Breast epithelium (tissue), 4 donors: ENCODE data around the gene SP100. TPM values are rescaled to one million over a fixed set of nuclear protein-coding genes. Genes with fewer than 3 reads are reported as not detected.

ENCODE experiments used
- DNase-seq, 2 donors: peaks; one replicate each; pipeline ENCODE4 v3.0.0-alpha.2; 2019; ENCODE audit warnings: low spot score in 2 of 2
- H3K27ac ChIP-seq, 2 donors: fragments of 200-600 bp; sonication (generic) in 1 of 2; one replicate each; pipeline ENCODE4 v1.5.1; 2016 to 2019; ENCODE audit warnings: mild to moderate bottlenecking in 1 of 2
- H3K27me3 ChIP-seq, 2 donors: fragments of 200-600 bp; sonication (generic) in 1 of 2; one replicate each; pipeline versions ENCODE4 v1.5.1 to v1.6.0; 2017 to 2019; ENCODE audit warnings: control low read depth in 1 of 2, mild to moderate bottlenecking in 1 of 2
- H3K36me3 ChIP-seq: fragments of 200-600 bp; one replicate; pipeline ENCODE4 v1.5.1; 2019
- H3K4me1 ChIP-seq, 2 donors: fragments of 200-600 bp; sonication (generic); one replicate each; pipeline ENCODE4 v1.5.1; 2016 to 2019; ENCODE audit warnings: control low read depth in 1 of 2
- H3K4me3 ChIP-seq, 3 donors: fragments of 200-600 bp; sonication (generic); 1 replicate in 2 of 3; 2 replicates in 1 of 3; pipeline ENCODE4 v1.5.1; 2016 to 2019; ENCODE audit warnings: mild to moderate bottlenecking in 3 of 3, moderate library complexity in 2 of 3
- H3K9me3 ChIP-seq, 2 donors: fragments of 200-600 bp; sonication (generic) in 1 of 2; one replicate each; pipeline ENCODE4 v1.5.1; 2016 to 2019; ENCODE audit warnings: control low read depth in 1 of 2
- POLR2A ChIP-seq: fragments of 450-650 bp; IDR thresholded peaks from one replicate; pipeline ENCODE4 v1.6.1; 2016; ENCODE audit warnings: antibody characterized with exemption, mild to moderate bottlenecking, moderate library complexity
- POLR2AphosphoS5 ChIP-seq, 3 donors: sonication (generic); formaldehyde crosslinking; IDR thresholded peaks; one replicate each; pipeline ENCODE4 v1.6.1; 2017; ENCODE audit warnings: antibody characterized with exemption in 3 of 3
- intact Hi-C: fragments of 100-400 bp; cut with DNase I; formaldehyde crosslinking; loops from one replicate; pipeline ENCODE4 v1.15.1; 2023; ENCODE audit warnings: low total_unique reads
- total RNA-seq, 3 donors: library from RNA; depleted of rRNA; stranded (reverse); fragments of >200 nt; gene quantifications; one replicate each; pipeline ENCODE4 v1.1.0, GENCODE V29; 2016
- TF ChIP-seq, protein P1 (sequence below), 3 donors: fragments of 450-650 bp; IDR thresholded peaks; one replicate each; pipeline ENCODE4 v1.5.1; 2016 to 2017; ENCODE audit warnings: antibody characterized with exemption in 3 of 3, mild to moderate bottlenecking in 3 of 3, moderate library complexity in 3 of 3

Gene SP100
- total RNA-seq, 3 donors from 2014 or later, result 128 to 157 (median 152) TPM

DNA sequence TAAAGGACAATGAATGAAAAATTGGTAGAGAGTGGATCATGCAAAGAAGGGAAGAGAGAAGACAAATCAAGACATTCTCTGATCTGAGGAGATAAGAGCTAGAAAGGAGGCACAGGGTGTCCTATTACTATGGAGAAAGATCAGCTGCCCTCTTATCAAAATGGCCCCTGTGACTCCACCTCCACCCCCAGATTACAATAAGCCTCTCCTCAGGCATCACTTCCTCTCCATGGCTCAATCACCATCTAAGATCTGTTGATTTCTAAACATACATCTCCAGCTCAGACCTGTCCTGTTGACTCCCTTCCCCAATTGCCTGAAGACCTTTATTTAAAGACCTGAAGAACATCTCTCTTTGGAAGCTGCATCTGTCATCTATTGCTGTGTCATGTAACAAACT, 43.2 kb downstream of the SP100 start:
- H3K4me1 ChIP-seq, result no peaks in the 10 kb centered on the region
- no peaks in the 10 kb centered on the region for H3K27me3 ChIP-seq
- H3K4me3 ChIP-seq, result no peak overlapping the region
- no peak for DNase-seq
- peaks cover 7% of the 10 kb centered on the region for H3K36me3 ChIP-seq
- TF ChIP-seq POLR2AphosphoS5 (IDR thresholded peaks at IDR 0.05) (no peak), POLR2A (no peak)
- TF ChIP-seq, protein P1, sequence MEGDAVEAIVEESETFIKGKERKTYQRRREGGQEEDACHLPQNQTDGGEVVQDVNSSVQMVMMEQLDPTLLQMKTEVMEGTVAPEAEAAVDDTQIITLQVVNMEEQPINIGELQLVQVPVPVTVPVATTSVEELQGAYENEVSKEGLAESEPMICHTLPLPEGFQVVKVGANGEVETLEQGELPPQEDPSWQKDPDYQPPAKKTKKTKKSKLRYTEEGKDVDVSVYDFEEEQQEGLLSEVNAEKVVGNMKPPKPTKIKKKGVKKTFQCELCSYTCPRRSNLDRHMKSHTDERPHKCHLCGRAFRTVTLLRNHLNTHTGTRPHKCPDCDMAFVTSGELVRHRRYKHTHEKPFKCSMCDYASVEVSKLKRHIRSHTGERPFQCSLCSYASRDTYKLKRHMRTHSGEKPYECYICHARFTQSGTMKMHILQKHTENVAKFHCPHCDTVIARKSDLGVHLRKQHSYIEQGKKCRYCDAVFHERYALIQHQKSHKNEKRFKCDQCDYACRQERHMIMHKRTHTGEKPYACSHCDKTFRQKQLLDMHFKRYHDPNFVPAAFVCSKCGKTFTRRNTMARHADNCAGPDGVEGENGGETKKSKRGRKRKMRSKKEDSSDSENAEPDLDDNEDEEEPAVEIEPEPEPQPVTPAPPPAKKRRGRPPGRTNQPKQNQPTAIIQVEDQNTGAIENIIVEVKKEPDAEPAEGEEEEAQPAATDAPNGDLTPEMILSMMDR (IDR thresholded peaks at IDR 0.05), result no peak
- no peak overlapping the region for H3K27ac ChIP-seq
- peaks cover 0 to 5% of the 10 kb centered on the region in 2 donors for H3K9me3 ChIP-seq
- intact Hi-C loops, result no loop called here

DNA sequence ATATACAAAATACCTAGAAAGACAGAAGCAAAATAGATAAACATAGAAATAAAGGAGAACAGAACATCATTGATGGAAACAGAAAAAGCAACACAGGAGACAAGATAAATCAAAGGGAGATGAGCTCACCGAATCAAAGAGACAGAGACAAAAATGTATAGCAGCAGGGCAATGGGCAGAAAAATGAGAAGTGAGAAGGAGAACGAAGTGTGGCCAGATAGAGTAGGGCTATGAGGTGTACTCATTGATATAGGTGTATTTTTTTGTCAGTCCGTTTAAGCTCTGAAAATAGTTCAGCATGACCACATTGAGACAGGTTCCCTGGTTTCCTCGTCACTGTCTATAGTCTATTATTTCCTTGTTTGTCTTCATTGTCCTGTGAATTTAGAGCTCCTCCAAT, 55.1 kb downstream of the SP100 start:
- intact Hi-C loops, result no loop called here
- no peak overlapping the region for H3K4me3 ChIP-seq
- no peaks in the 10 kb centered on the region for H3K27me3 ChIP-seq
- peaks cover 12% of the 10 kb centered on the region for H3K36me3 ChIP-seq
- DNase-seq, result no peak
- TF ChIP-seq POLR2A, result no peak
- TF ChIP-seq, protein P1 (IDR thresholded peaks at IDR 0.05), result no peak
- no peak for TF ChIP-seq POLR2AphosphoS5 (IDR thresholded peaks at IDR 0.05)
- peaks cover 0 to 9% of the 10 kb centered on the region in 2 donors for H3K9me3 ChIP-seq
- no peaks in the 10 kb centered on the region for H3K4me1 ChIP-seq
- no peak overlapping the region for H3K27ac ChIP-seq

DNA sequence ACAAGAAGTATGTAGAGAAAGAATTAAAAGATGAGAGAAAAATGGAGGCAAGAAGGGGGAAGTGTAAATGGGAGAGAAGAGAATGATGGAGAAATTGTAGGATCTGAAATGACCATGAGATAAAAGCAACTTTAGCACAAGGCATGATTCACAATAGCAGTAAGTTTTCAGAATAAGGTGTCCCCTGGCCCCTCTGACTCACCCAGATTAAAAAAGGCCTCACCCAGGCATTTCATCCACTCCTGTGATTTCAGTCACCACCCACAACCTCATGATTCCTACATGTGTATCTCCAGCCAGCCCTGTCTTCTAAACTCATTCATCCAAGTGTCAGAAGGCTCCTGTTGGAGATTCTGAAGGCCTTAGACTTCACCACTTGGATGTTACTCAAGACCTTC, 56.6 kb downstream of the SP100 start:
- H3K36me3 ChIP-seq, result peaks cover 12% of the 10 kb centered on the region
- H3K9me3 ChIP-seq, result peaks cover 0 to 9% of the 10 kb centered on the region in 2 donors
- no peaks in the 10 kb centered on the region for H3K4me1 ChIP-seq
- H3K27me3 ChIP-seq, result no peaks in the 10 kb centered on the region
- no peak overlapping the region for H3K27ac ChIP-seq
- DNase-seq, result no peak
- no peak overlapping the region for H3K4me3 ChIP-seq
- TF ChIP-seq, protein P1 (IDR thresholded peaks at IDR 0.05), result no peak
- TF ChIP-seq POLR2A (no peak), POLR2AphosphoS5 (IDR thresholded peaks at IDR 0.05) (no peak)
- intact Hi-C loops, result no loop called here

DNA sequence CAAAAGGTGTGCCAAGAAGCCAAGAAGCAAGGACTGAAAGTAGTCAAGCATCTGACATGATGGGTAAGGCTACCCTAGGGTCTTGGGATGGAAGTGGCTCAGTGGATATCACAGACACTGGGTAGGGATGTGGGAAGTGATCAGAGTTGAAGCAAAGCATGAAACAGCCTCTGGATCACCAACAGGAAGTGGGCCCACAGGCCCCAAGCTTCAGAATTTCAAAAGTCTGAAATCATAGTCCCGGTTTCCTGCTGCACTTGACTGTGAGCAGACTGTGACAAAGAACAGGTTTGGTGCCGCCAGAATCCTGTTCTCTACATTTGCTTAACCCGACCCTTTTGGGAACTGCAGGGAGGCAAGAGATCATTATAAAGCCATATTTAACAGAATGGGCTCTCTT, 57.4 kb downstream of the SP100 start:
- TF ChIP-seq POLR2AphosphoS5 (IDR thresholded peaks at IDR 0.05) (no peak), POLR2A (no peak)
- TF ChIP-seq, protein P1 (IDR thresholded peaks at IDR 0.05), result no peak
- intact Hi-C loops, result no loop called here

GRCh38 chr2:230475143-230475542, 59.1 kb downstream of the SP100 start:
- no peak overlapping the region for H3K27ac ChIP-seq
- no peaks in the 10 kb centered on the region for H3K4me1 ChIP-seq
- H3K9me3 ChIP-seq, result peaks cover 0 to 9% of the 10 kb centered on the region in 2 donors
- no peak overlapping the region for H3K4me3 ChIP-seq
- H3K36me3 ChIP-seq, result peaks cover 6% of the 10 kb centered on the region
- intact Hi-C loops, result no loop called here
- no peak for DNase-seq
- TF ChIP-seq, protein P1 (IDR thresholded peaks at IDR 0.05), result no peak
- TF ChIP-seq POLR2AphosphoS5 (IDR thresholded peaks at IDR 0.05), result no peak
- TF ChIP-seq POLR2A, result no peak
- no peaks in the 10 kb centered on the region for H3K27me3 ChIP-seq

More for the DNA sequence above, 57.4 kb downstream of the SP100 start:
- Histone ChIP-seq H3K27me3 (no peaks in the 10 kb centered on the region), H3K9me3 (peaks cover 0 to 9% of the 10 kb centered on the region in 2 donors), H3K4me1 (no peaks in the 10 kb centered on the region), H3K27ac (no peak overlapping the region), H3K4me3 (no peak overlapping the region), H3K36me3 (peaks cover 6% of the 10 kb centered on the region)
- DNase-seq, result no peak
